ENCODE results near the gene MICB. TPM values are rescaled to one million over a fixed set of nuclear protein-coding genes. Genes with fewer than 3 reads are reported as not detected.

Gene MICB
- total and polyA plus RNA-seq, 9 of the 15 experiments (the other 6 are each of a cell fraction or from before 2014, with no cell fraction given): 13.3 to 34.5 (median 19.8) TPM

- TF ChIP-seq POLR2G (IDR thresholded peaks at IDR 0.05; ENCODE audit: low read depth, low read length): no peak
- no peak for TF ChIP-seq BRF2 (IDR thresholded peaks at IDR 0.05; ENCODE audit: borderline replicate concordance, insufficient read depth, insufficient read length)
These were observed 34.7 kb upstream of the MICB start (continued) for GRCh38 chr6:31462964-31463870.

- no peak for FAIRE-seq
- no peak overlapping the region for H2AFZ ChIP-seq (ENCODE audit: low read depth, low read length)
- POLR2A ChIA-PET: no interaction called here
These were observed 33.4 kb upstream of the MICB start for GRCh38 chr6:31464252-31465184.

More at GRCh38 chr6:31464252-31465184, 33.4 kb upstream of the MICB start:
- Histone ChIP-seq H3K9ac (ENCODE audit: insufficient read depth in 1 of 2, low read depth in 2 of 2, low read length in 2 of 2) (no peak overlapping the region), H3K4me1 (replicated peaks in 1 of 2; ENCODE audit: control insufficient read depth in 2 of 2, insufficient read depth in 2 of 2, low read length in 2 of 2) (peaks cover 0 to 6% of the 10 kb centered on the region in 2 experiments; a peak in 3 of 5 replicates), H3K9me3 (replicated peaks; ENCODE audit: control insufficient read depth, insufficient read depth, low read depth, low read length) (no peaks in the 10 kb centered on the region), H3K79me2 (ENCODE audit: control insufficient read depth, insufficient read depth, low read length) (no peaks in the 10 kb centered on the region), H3K27me3 (ENCODE audit: control insufficient read depth in 2 of 2, insufficient read depth in 2 of 2, low read length in 2 of 2) (peaks cover 31 to 56% of the 10 kb centered on the region in 2 experiments; a peak in 4 of 5 replicates), H3K27ac (ENCODE audit: extremely low read depth, low read depth, low read length) (no peak overlapping the region), H3K9me1 (ENCODE audit: control insufficient read depth, insufficient read depth, low read length) (no peaks in the 10 kb centered on the region), H3K36me3 (ENCODE audit: control insufficient read depth, insufficient read depth, low read length) (no peaks in the 10 kb centered on the region), H4K20me1 (replicated peaks; ENCODE audit: control insufficient read depth, insufficient read depth, low read length) (0 out of 2 replicates have a peak, but pooled peaks cover 10% of the 10 kb centered on the region), H3K4me2 (ENCODE audit: insufficient read depth, low read length) (no peak overlapping the region), H3K4me3 (no peak overlapping the region)
- in situ Hi-C loops (cut with MboI): no loop called here
- TF ChIP-seq SMARCA4 (IDR thresholded peaks at IDR 0.05) (no peak), SMAD2 (IDR thresholded peaks at IDR 0.05; ENCODE audit: low read depth, low read length) (no peak), HNRNPH1 (optimal IDR thresholded peaks at IDR 0.05; ENCODE audit: low read depth, low read length) (no peak), ZBTB5 (IDR thresholded peaks at IDR 0.05) (no peak), NCOA4 (IDR thresholded peaks at IDR 0.05; ENCODE audit: partially characterized antibody) (no peak), MAFF (IDR thresholded peaks at IDR 0.05; ENCODE audit: low read length) (no peak)
- intact Hi-C loops (cut with micrococcal nuclease): no loop called here
- BruUV-seq (replicated peaks): no TSS peak
- under 1% methylated on average over 7 of the region's 7 CpGs for WGBS (ENCODE audit: insufficient coverage, low coverage, missing lambda C conversion rate)
- CTCF ChIA-PET (ENCODE audit: low intra/inter-chr PET ratio): no interaction called here
- DNase-seq (ENCODE audit: extremely low read depth in 1 of 4, low spot score in 3 of 4) (no peak), ATAC-seq (no peak)

Measured in K562 (cell line).